Fibroblast of skin of right quadriceps (primary cell): ENCODE data around the gene EN1.

Source experiments
- DNase-seq: peaks from one replicate; pipeline ENCODE4 v3.0.0-alpha.2; 2013

EN1 gene

DNA sequence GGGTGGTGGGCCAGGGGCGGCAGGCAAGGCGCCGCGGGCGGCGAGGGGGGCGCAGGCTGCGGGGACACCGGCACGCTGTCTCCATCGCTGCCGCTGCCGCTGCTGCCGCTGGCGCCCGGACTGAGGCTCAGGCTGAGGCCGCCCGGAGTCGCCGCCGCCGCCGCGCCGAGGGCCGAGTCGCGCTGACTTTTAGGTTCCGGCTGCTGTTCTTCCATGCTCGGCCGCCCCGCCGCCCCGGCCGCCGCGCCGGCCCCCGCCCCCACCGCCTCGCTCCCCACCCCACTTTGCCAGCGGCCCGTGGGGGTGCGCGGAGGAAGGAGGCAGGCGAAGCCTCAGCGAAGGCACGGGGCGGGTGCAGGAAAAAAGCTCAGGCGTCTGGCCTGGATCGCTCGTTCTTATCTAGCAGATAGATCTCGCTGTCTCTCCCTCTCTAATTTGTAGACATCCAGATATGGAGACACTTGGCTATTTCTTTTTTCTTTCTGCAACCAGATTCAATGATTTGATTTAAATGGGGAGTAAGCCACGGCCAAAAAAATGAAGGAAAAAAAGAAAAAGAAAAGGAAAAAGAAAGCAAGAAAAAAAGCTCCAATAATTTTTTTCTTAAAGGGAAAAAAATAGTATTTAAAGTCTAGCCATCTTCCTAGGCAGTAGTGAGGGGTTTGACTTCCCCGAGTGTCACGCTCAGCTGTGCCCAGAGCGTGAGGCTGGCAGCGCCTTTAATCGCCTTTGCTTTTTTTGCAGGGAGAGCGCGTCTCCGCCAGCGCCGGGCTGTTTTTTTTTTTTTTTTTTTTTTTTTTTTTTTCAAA, at the start of gene EN1:
EN1 (minus strand) TSS at position 696 of the 809 bp plus-strand sequence; CDS start at position 215, 481 bp downstream.
- DNase-seq, result peak; percentile 73

DNA sequence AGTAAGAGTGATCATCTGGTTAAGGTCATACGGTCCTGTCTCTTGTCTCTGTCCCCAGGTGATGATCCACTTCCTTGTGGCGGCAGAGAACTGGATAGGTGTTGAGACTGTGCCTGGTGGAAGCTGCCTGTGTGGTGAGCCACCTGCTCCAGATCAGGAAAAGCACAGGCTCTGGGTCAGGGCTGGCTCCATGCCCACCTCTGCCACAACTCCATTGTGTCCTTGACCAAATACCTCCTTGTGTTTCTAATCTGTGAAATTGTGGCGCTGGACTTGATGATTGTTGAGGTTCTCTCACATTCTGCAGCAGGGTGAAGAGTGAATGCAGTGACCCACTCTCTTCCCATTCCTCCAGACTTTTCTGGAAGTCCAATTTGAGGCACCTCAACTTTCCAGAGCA, 45.7 kb upstream of the EN1 start:
- DNase-seq, result no peak

GRCh38 chr2:118889995-118890394, 42.5 kb upstream of the EN1 start:
- no peak for DNase-seq

DNA sequence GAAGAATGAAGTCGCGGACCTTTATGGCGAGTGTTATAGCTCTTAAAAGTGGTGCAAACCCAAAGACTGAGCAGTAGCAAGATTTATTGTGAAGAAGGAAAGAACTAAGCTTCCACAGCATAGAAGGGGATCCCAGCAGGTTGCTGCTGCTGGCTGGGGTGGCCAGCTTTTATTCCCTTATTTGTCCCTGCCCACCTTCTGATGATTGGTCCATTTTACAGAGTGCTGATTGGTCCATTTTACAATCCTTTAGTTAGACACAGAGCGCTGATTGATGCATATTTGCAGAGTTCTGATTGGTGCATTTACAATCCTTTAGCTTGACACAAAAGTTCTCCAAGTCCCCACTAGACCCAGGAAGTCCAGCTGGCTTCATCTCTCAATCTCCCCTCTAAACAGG, 36.3 kb upstream of the EN1 start:
- DNase-seq, result no peak

DNA sequence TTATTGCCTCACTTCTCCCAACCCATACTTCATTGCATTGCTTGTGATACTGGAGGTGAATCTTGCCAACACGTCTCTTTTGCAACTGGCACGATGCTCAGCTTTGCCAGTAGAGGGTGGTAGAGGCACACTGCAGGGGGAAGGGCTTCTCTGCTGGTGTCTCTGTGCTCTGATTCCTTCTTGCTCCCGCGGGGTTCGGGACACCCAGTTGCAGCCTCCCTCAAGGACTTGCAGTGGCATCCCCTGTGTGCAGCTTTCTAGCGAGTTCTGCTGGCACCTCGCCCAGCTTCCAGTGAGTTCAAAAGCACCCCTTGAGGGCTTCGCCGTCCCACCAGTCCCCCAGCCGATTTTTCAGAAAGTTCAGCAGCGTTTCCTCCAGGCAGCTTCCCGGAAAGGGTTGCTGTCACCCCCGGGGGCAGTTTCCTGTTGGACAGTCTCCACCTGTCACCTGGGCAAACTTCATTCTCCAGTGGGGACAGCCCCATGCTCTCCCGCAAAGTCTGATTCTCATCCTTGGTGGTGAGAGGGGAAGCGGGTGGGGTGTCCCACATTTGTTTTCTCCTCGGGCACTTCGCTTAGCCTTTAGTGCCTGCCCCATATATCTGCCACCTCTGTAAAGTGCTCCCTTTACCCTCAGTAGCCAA, 35.4 kb upstream of the EN1 start:
- DNase-seq, result peak; percentile 35

GRCh38 chr2:118881490-118882129, 34.2 kb upstream of the EN1 start:
- peak; percentile 26 for DNase-seq

- DNase-seq, result no peak
These were observed 33.1 kb upstream of the EN1 start for GRCh38 chr2:118880501-118880900.

DNA sequence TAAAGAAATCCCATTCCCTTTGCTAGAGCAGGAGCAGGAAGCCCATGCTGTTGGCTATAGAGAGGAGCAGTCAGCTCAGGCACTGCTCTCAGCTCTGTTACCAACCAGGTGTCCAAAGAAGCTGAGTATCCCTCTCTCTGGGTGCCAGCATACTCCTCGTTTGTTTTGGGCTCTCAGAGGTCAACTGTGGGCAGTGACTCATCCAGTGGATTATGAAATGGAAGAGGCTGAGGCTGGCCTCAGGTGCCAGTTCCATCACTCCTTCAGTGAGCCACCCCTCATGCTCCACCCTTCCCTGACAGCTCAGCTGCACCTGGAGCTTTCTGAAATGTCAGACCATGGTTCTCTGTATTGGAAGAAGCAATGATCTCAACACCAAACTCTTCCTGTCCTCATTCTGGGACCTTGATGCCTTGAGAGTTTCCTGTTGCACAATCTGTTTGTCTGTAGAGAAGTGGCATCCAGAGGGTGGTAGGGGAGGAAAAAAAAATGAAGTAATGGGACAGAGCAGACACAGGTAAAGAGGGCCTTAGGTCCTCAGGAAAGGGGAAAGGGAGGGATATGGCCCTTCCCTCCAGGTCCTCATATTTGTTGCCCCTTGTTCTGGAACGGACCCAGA, 31.2 kb upstream of the EN1 start:
- DNase-seq, result no peak

DNA sequence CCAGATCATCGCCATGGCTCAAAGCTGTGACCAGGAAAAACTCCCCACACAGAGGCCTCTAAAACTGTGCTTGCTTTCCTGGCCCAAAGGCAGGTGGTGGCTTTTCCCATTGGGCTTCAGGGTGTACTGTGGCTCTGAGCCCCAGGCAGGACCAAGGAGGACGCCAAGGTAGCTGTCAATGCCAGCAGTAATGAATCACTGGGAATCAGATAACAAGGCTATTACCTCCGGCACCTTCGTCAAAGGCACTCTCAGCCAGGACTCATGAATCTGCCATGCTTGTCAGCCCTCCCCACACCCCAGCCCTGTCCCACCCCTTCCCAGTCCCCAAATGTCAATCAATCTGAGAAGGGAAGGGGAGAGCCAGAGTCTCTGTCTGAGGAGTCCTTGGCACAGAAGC, 27.9 kb upstream of the EN1 start:
- DNase-seq, result no peak

GRCh38 chr2:118874324-118874723, 26.9 kb upstream of the EN1 start:
- DNase-seq, result no peak

DNA sequence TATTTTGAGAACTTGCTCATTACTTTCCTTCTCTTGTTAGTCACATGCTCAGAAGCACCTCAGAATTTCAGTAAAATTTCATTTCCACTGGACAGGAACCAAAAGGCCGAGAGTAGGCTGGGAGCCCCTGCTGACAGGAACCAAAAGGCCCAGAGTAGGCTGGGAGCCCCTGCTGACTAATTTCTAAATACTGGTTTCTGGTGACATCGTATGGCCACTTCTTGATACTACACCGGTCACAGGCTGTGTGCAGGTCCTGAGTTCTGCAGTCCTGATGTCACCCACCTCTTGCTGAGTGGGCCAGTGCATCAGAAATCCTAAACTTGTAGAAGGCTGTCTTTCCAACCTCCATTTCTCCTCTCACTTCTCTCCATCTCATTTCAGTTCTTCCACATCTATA, 17.7 kb upstream of the EN1 start:
- DNase-seq, result peak; percentile 65

DNA sequence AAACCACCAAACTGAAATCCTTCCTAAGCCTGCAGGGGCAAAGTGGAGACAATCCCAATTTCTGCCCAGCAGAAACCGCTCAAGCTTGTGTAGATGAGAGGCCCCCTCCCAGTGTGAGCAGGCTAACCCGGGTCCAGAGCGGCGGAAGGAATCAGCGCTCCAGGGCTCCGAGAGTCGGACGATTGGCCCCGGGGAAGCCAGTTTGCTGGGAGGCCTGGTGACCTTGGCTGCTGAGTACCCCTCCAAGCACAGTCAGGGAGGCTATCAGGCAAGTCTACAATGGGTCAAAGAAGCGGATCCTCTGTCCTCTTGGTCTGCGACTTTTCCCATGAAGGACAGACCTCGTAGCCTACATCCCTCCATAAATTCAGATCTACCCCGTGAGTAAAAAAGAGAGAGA, 16.8 kb upstream of the EN1 start:
- DNase-seq, result no peak

GRCh38 chr2:118861731-118862130, 14.3 kb upstream of the EN1 start:
- DNase-seq, result peak; percentile 80

GRCh38 chr2:118861242-118861641, 13.8 kb upstream of the EN1 start:
- DNase-seq, result no peak

DNA sequence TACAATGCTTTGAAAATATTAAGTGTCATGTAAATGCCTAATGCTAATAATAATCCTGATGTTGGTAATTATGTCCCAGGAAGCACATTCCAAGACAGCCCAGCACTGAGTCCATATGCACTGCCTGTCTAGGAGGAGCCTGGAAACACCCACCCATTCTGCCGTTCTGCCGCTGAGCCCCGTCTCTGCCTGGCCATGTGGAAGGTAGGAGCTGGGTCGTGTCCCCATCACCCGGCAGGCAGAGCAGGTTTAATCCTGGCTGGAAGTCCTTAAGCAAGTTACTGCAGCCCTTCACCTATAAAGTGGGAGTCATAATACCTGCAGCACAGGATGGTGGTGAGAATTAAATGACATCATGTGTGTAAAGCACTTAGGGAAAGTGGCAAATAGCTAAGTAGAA, 13.1 kb upstream of the EN1 start:
- DNase-seq, result no peak

GRCh38 chr2:118859157-118859770, 11.8 kb upstream of the EN1 start:
- DNase-seq, result no peak

GRCh38 chr2:118858485-118859156, 11.2 kb upstream of the EN1 start:
- DNase-seq, result no peak

DNA sequence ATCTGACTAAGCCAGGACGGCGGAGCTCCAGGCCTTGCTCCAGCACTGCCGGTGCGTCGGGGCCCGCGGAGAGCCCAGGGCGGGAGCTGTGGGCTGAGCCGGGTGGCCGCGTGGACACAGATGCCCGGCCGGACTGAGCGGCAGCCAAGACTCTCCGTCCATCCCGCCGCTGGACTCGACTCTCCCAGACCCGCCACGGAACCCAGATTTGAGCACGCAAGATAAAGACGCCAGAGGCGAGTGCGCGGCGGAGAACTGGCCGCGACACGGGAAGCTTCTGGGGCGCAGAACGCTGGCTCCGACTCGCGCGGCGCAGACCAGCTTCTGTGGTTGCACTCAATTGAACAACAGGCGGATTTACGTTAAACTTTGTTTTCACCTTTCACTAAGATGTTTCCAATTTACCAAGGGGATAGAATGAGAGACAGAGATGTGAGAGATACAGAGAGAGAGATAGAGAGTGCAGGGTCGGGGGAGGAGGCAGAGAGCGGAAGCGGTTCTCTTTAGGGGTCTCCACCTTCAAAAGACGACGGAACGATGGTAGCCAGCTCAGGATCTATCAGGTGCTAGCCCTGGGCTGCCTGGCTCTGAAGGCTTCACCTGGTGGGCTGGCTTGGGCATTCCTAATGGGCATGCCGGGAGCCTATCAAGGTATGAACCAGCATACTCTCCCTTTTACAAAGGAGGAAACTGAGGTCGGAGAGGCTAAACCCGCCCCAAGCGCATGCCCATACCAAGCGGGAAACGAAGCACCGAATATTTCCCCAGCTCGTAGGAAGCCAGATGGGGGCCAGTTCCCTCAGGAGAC, 10.4 kb upstream of the EN1 start:
- DNase-seq, result no peak

- DNase-seq, result no peak
These were observed 9.7 kb upstream of the EN1 start for GRCh38 chr2:118856978-118857676.

- DNase-seq, result no peak
These were observed 9.0 kb upstream of the EN1 start for GRCh38 chr2:118856330-118856977.
